ENCODE results near the gene ABCA1.
A peak's percentile ranks its signal among the peaks of the same experiment; 100 is the strongest.

The ABCA1 gene

GRCh38 chr9:104843644-104844240 is 84.2 kb downstream of the ABCA1 start:
- DNase-seq (ENCODE audit: low spot score) = no peak

GRCh38 chr9:104842698-104843097 is 85.3 kb downstream of the ABCA1 start:
- DNase-seq (ENCODE audit: low spot score) = no peak

- DNase-seq (ENCODE audit: low spot score) = no peak
Measured at GRCh38 chr9:104841601-104842141, 86.3 kb downstream of the ABCA1 start.

GRCh38 chr9:104838958-104839357 is 89.0 kb downstream of the ABCA1 start:
- DNase-seq (ENCODE audit: low spot score) = no peak

- no peak for DNase-seq (ENCODE audit: low spot score)
Measured at GRCh38 chr9:104836767-104837166, 91.2 kb downstream of the ABCA1 start.

GRCh38 chr9:104836235-104836634 is 91.7 kb downstream of the ABCA1 start:
- DNase-seq (ENCODE audit: low spot score) = peak; percentile 4

- DNase-seq (ENCODE audit: low spot score) = no peak
Measured at GRCh38 chr9:104835161-104835560, 92.8 kb downstream of the ABCA1 start.

- DNase-seq (ENCODE audit: low spot score) = no peak
Measured at GRCh38 chr9:104833696-104834095, 94.3 kb downstream of the ABCA1 start.

GRCh38 chr9:104831681-104832080 is 96.3 kb downstream of the ABCA1 start:
- DNase-seq (ENCODE audit: low spot score) = no peak

GRCh38 chr9:104826911-104827310 is 101.0 kb downstream of the ABCA1 start:
- no peak for DNase-seq (ENCODE audit: low spot score)

GRCh38 chr9:104826079-104826775 is 101.7 kb downstream of the ABCA1 start:
- no peak for DNase-seq (ENCODE audit: low spot score)

GRCh38 chr9:104820336-104820735 is 107.6 kb downstream of the ABCA1 start:
- DNase-seq (ENCODE audit: low spot score) = no peak

GRCh38 chr9:104819033-104819432 is 108.9 kb downstream of the ABCA1 start:
- no peak for DNase-seq (ENCODE audit: low spot score)

GRCh38 chr9:104817437-104817836 is 110.5 kb downstream of the ABCA1 start:
- DNase-seq (ENCODE audit: low spot score) = no peak

GRCh38 chr9:104815851-104816565 is 111.9 kb downstream of the ABCA1 start:
- DNase-seq (ENCODE audit: low spot score) = no peak

- no peak for DNase-seq (ENCODE audit: low spot score)
Measured at GRCh38 chr9:104810421-104811339, 117.3 kb downstream of the ABCA1 start.

GRCh38 chr9:104808035-104808614 is 119.8 kb downstream of the ABCA1 start:
- DNase-seq (ENCODE audit: low spot score) = no peak

- DNase-seq (ENCODE audit: low spot score) = no peak
Measured at GRCh38 chr9:104805441-104805840, 122.5 kb downstream of the ABCA1 start.

- DNase-seq (ENCODE audit: low spot score) = no peak
Measured at GRCh38 chr9:104802906-104803305, 125.0 kb downstream of the ABCA1 start.

- no peak for DNase-seq (ENCODE audit: low spot score)
Measured at GRCh38 chr9:104802110-104802509, 125.8 kb downstream of the ABCA1 start.

GRCh38 chr9:104800068-104800785 is 127.7 kb downstream of the ABCA1 start:
- no peak for DNase-seq (ENCODE audit: low spot score)
